Activated naive CD4-positive, alpha-beta T cell treated with anti-CD3 and anti-CD28 coated beads, Interleukin-2, amount 50 U/mL, for 72 hours (primary cell): ENCODE results near the gene MARCHF5. TPM values are rescaled to one million over a fixed set of nuclear protein-coding genes. Genes with fewer than 3 reads are reported as not detected.
"Not testable (repeated sequence)": the region's sequence is repeated elsewhere in the genome, so short reads cannot be mapped to it uniquely, and the experiment has no call there.

Experiments
- ATAC-seq, 2 donors: fragments of 150-1000 bp; cut with Tn5 transposase; 2 replicates each; pipeline ENCODE4 v1.10.0; 2021; ENCODE audit warnings: mild to moderate bottlenecking in 2 of 2, moderate library complexity in 2 of 2
- DNase-seq, 2 donors: peaks; one replicate each; pipeline ENCODE4 v3.0.0; 2021 to 2022; ENCODE audit warnings: low spot score in 2 of 2
- H3K27ac Mint-ChIP-seq, 2 donors: one replicate each; pipeline ENCODE4 v1.8.0; 2022; ENCODE audit warnings: mild to moderate bottlenecking in 2 of 2, mixed read lengths in 2 of 2
- H3K36me3 Mint-ChIP-seq, 2 donors: one replicate each; pipeline ENCODE4 v1.8.0; 2022; ENCODE audit warnings: mixed read lengths in 2 of 2
- H3K9me3 Mint-ChIP-seq, 2 donors: one replicate each; pipeline ENCODE4 v1.8.0; 2022; ENCODE audit warnings: mixed read lengths in 2 of 2
- total RNA-seq, 2 donors: library from RNA; stranded (reverse); gene quantifications; one replicate each; pipeline ENCODE4 v1.2.3, GENCODE V29; 2022

The MARCHF5 gene
- total RNA-seq, 2 donors from 2014 or later = 26.8 to 35.8 TPM

- no peak for DNase-seq
- no peak overlapping the region for H3K27ac Mint-ChIP-seq
- ATAC-seq = no peak
- no peaks in the 10 kb centered on the region for H3K36me3 Mint-ChIP-seq
- H3K9me3 Mint-ChIP-seq = no peaks in the 10 kb centered on the region
These were observed 59.4 kb downstream of the MARCHF5 start for GRCh38 chr10:92350411-92350810.

- Mint-ChIP-seq H3K9me3 (no peaks in the 10 kb centered on the region), H3K27ac (no peak overlapping the region), H3K36me3 (no peaks in the 10 kb centered on the region)
- ATAC-seq = no peak
- DNase-seq = no peak
These were observed 63.6 kb downstream of the MARCHF5 start for GRCh38 chr10:92354587-92354986.

GRCh38 chr10:92356041-92356440 lies 65.1 kb downstream of the MARCHF5 start:
- Mint-ChIP-seq H3K27ac (no peak overlapping the region), H3K36me3 (no peaks in the 10 kb centered on the region), H3K9me3 (no peaks in the 10 kb centered on the region)
- DNase-seq = no peak
- no peak for ATAC-seq

- DNase-seq = no peak
- no peaks in the 10 kb centered on the region for H3K9me3 Mint-ChIP-seq
- H3K27ac Mint-ChIP-seq = no peak overlapping the region
- no peaks in the 10 kb centered on the region for H3K36me3 Mint-ChIP-seq
- ATAC-seq = no peak
These were observed 72.5 kb downstream of the MARCHF5 start for GRCh38 chr10:92363498-92363897.

- no peak for DNase-seq
- no peaks in the 10 kb centered on the region for H3K36me3 Mint-ChIP-seq
- ATAC-seq = no peak
- no peaks in the 10 kb centered on the region for H3K9me3 Mint-ChIP-seq
- H3K27ac Mint-ChIP-seq = no peak overlapping the region
These were observed 75.5 kb downstream of the MARCHF5 start for GRCh38 chr10:92366412-92367021.

- no peak for ATAC-seq
- Mint-ChIP-seq H3K27ac (no peak overlapping the region), H3K9me3 (no peaks in the 10 kb centered on the region), H3K36me3 (no peaks in the 10 kb centered on the region)
- no peak for DNase-seq
These were observed 87.0 kb downstream of the MARCHF5 start for GRCh38 chr10:92377962-92378361.

- ATAC-seq = no peak
- no peak for DNase-seq
These were observed 90.6 kb downstream of the MARCHF5 start for GRCh38 chr10:92381543-92381954.

GRCh38 chr10:92382631-92383030 lies 91.7 kb downstream of the MARCHF5 start:
- DNase-seq = no peak
- Mint-ChIP-seq H3K9me3 (no peaks in the 10 kb centered on the region), H3K27ac (no peak overlapping the region), H3K36me3 (no peaks in the 10 kb centered on the region)
- no peak for ATAC-seq

More at GRCh38 chr10:92381543-92381954, 90.6 kb downstream of the MARCHF5 start:
- Mint-ChIP-seq H3K27ac (no peak overlapping the region), H3K36me3 (no peaks in the 10 kb centered on the region), H3K9me3 (no peaks in the 10 kb centered on the region)

GRCh38 chr10:92384741-92385140 lies 93.8 kb downstream of the MARCHF5 start:
- ATAC-seq = no peak
- no peaks in the 10 kb centered on the region for H3K36me3 Mint-ChIP-seq
- no peaks in the 10 kb centered on the region for H3K9me3 Mint-ChIP-seq
- H3K27ac Mint-ChIP-seq = no peak overlapping the region
- DNase-seq = no peak

- Mint-ChIP-seq H3K9me3 (no peaks in the 10 kb centered on the region), H3K36me3 (no peaks in the 10 kb centered on the region), H3K27ac (no peak overlapping the region)
- no peak for DNase-seq
- no peak for ATAC-seq
These were observed 94.9 kb downstream of the MARCHF5 start for GRCh38 chr10:92385831-92386230.

GRCh38 chr10:92387289-92387940 lies 96.4 kb downstream of the MARCHF5 start:
- no peak for ATAC-seq
- Mint-ChIP-seq H3K36me3 (no peaks in the 10 kb centered on the region), H3K27ac (no peak overlapping the region), H3K9me3 (no peaks in the 10 kb centered on the region)
- DNase-seq = peak in 1 of 2 donors; percentile 12

- not testable (repeated sequence) for DNase-seq, ATAC-seq, H3K9me3 Mint-ChIP-seq, H3K36me3 Mint-ChIP-seq, H3K27ac Mint-ChIP-seq
These were observed 102.2 kb downstream of the MARCHF5 start for GRCh38 chr10:92393173-92393572.

GRCh38 chr10:92395271-92395670 lies 104.3 kb downstream of the MARCHF5 start:
- no peak overlapping the region for H3K27ac Mint-ChIP-seq
- H3K36me3 Mint-ChIP-seq = peaks cover 6% of the 10 kb centered on the region in 2 donors
- peaks cover 8% of the 10 kb centered on the region in 2 donors for H3K9me3 Mint-ChIP-seq
- ATAC-seq (no peak), DNase-seq (no peak)

- H3K27ac Mint-ChIP-seq, DNase-seq, H3K36me3 Mint-ChIP-seq, ATAC-seq, H3K9me3 Mint-ChIP-seq: not testable (repeated sequence)
These were observed 111.3 kb downstream of the MARCHF5 start for GRCh38 chr10:92402234-92402633.

Other genes with a start within 250 kb of the MARCHF5 start
- gene CPEB3, start 89 bp upstream of the MARCHF5 start, total RNA-seq = 1 to 10 TPM; 1.9 to 4.0 TPM